ENCODE results near the gene NOS1. TPM values are rescaled to one million over a fixed set of nuclear protein-coding genes. Genes with fewer than 3 reads are reported as not detected.

The NOS1 gene
- total RNA-seq, 1 donor from 2014 or later, result 0.05 TPM

DNA sequence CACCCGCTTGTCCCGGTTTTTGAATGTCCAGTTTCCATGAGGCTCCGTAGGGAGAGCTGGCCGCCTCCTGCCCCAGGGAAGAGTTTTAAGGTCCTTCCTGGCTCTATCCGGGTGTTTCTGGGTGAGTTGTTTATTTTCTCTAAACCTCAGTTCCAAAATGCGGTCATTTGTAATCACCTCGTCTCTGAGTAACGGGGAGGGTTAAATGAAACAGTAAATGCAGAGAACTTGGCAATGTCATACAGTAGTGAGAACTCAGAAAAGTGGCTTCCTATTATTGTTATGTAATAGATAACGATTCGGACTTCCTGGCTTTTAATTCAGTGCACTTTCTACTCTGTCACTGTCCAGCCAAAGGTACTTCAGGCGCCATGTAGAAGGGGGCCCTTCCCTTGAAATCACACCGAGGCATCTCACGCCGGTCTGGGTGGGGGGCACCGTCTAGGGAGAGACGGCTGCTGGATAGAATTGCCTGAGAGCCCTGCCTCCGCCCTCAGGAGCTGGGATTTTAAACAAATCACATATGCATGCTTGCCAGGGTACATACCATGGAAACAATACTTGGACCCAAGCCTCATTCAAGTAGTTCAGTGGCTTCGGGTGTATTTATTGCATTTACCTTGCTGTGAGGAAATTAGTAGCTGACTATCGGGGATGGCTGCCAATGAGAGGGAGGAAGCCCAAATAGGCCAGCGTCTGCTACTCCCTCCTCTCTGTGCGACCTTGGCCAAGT is 26.4 kb downstream of the NOS1 start:
- Mint-ChIP-seq H3K27ac (ENCODE audit: unreplicated experiment) (no peak overlapping the region), H3K9me3 (ENCODE audit: unreplicated experiment) (no peaks in the 10 kb centered on the region), H3K36me3 (ENCODE audit: low read depth, unreplicated experiment) (no peaks in the 10 kb centered on the region), H3K27me3 (ENCODE audit: unreplicated experiment) (peaks cover 5% of the 10 kb centered on the region), H3K4me3 (ENCODE audit: unreplicated experiment) (peak overlapping the region; percentile 31), H3K4me1 (ENCODE audit: unreplicated experiment) (peaks cover 12% of the 10 kb centered on the region)
- no peak for DNase-seq (ENCODE audit: low spot score)
- TF ChIP-seq, protein P1, sequence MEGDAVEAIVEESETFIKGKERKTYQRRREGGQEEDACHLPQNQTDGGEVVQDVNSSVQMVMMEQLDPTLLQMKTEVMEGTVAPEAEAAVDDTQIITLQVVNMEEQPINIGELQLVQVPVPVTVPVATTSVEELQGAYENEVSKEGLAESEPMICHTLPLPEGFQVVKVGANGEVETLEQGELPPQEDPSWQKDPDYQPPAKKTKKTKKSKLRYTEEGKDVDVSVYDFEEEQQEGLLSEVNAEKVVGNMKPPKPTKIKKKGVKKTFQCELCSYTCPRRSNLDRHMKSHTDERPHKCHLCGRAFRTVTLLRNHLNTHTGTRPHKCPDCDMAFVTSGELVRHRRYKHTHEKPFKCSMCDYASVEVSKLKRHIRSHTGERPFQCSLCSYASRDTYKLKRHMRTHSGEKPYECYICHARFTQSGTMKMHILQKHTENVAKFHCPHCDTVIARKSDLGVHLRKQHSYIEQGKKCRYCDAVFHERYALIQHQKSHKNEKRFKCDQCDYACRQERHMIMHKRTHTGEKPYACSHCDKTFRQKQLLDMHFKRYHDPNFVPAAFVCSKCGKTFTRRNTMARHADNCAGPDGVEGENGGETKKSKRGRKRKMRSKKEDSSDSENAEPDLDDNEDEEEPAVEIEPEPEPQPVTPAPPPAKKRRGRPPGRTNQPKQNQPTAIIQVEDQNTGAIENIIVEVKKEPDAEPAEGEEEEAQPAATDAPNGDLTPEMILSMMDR (IDR thresholded peaks at IDR 0.05; ENCODE audit: unreplicated experiment), result no peak

DNA sequence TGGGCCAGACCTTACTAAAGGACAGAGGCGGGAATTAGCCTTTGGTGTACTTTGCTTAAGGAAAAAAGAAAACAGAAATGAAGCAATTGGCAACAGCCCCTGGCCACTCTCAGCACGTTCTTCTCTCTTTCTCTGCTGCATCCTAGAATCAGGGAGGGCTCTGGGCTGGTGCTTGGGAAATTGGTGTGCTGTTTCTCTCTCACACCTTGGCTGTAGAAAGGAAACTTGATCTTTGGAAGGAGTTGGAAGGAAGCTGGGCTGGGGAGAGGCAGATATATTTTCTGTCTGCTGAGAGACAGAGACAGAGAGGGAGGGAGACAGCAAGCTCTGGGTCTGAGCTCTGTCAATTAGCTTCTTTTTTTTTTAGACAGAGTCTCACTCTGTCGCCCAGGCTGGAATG is 27.4 kb downstream of the NOS1 start:
- Mint-ChIP-seq H3K36me3 (ENCODE audit: low read depth, unreplicated experiment) (no peaks in the 10 kb centered on the region), H3K4me3 (ENCODE audit: unreplicated experiment) (no peak overlapping the region), H3K4me1 (ENCODE audit: unreplicated experiment) (peaks cover 12% of the 10 kb centered on the region), H3K9me3 (ENCODE audit: unreplicated experiment) (no peaks in the 10 kb centered on the region), H3K27me3 (ENCODE audit: unreplicated experiment) (peaks cover 7% of the 10 kb centered on the region), H3K27ac (ENCODE audit: unreplicated experiment) (no peak overlapping the region)
- no peak for DNase-seq (ENCODE audit: low spot score)
- TF ChIP-seq, protein P1 (IDR thresholded peaks at IDR 0.05; ENCODE audit: unreplicated experiment), result no peak

DNA sequence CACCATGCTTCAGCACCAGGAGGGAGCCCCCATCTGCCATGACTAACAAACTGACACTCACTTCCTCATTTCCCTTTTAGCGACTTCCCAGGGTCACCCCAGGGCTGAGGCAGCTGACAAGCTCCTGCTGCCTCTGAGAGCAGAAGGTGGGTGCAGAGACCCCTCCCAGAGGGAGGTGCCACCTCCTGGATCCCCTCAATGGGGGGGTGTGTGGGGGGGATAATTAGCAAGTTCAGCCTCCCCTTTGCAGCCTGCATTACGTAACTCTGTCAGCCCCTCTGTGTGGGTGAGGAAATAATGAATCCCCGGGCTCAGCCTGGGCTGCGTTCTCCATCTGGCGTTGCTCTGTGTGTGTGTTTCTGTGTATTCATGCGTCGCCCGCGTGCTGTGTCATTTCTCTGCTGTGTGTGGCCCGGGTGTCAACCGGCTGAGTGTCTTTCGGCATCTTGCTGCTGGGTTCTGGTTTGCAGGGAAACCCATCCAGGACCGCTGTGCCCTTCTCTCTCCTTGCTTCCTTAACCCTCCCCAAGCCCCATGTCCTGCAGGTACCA is 28.0 kb downstream of the NOS1 start:
- H3K27ac Mint-ChIP-seq (ENCODE audit: unreplicated experiment), result no peak overlapping the region
- peaks cover 10% of the 10 kb centered on the region for H3K4me1 Mint-ChIP-seq (ENCODE audit: unreplicated experiment)
- H3K9me3 Mint-ChIP-seq (ENCODE audit: unreplicated experiment), result no peaks in the 10 kb centered on the region

DNA sequence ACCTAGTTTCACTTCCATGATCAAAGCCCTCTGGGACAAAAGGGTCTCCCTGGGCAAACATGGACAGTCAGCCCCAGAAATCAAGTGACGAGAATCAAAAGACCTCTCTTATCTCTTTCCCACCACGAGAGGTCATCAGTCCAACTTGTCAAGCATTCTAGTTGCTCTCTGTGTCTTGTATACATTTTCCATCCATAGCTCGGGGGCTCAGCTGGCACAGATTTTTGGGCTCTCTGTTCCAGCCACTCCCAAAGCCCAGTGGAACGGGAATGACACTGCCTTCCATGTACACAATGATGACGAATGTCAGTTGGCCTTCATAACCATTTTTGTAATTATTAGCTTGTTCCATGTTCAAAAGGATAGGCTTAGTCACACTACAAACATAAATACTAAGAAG is 29.7 kb downstream of the NOS1 start:
- Mint-ChIP-seq H3K4me3 (ENCODE audit: unreplicated experiment) (no peak overlapping the region), H3K27me3 (ENCODE audit: unreplicated experiment) (peaks cover 12% of the 10 kb centered on the region), H3K9me3 (ENCODE audit: unreplicated experiment) (no peaks in the 10 kb centered on the region), H3K36me3 (ENCODE audit: low read depth, unreplicated experiment) (no peaks in the 10 kb centered on the region), H3K4me1 (ENCODE audit: unreplicated experiment) (peaks cover 10% of the 10 kb centered on the region), H3K27ac (ENCODE audit: unreplicated experiment) (no peak overlapping the region)
- DNase-seq (ENCODE audit: low spot score), result no peak
- TF ChIP-seq, protein P1 (IDR thresholded peaks at IDR 0.05; ENCODE audit: unreplicated experiment), result no peak

More for the DNA sequence above, 28.0 kb downstream of the NOS1 start:
- Mint-ChIP-seq H3K27me3 (ENCODE audit: unreplicated experiment) (peaks cover 8% of the 10 kb centered on the region), H3K4me3 (ENCODE audit: unreplicated experiment) (no peak overlapping the region), H3K36me3 (ENCODE audit: low read depth, unreplicated experiment) (no peaks in the 10 kb centered on the region)
- TF ChIP-seq, protein P1 (IDR thresholded peaks at IDR 0.05; ENCODE audit: unreplicated experiment), result no peak
- no peak for DNase-seq (ENCODE audit: low spot score)

DNA sequence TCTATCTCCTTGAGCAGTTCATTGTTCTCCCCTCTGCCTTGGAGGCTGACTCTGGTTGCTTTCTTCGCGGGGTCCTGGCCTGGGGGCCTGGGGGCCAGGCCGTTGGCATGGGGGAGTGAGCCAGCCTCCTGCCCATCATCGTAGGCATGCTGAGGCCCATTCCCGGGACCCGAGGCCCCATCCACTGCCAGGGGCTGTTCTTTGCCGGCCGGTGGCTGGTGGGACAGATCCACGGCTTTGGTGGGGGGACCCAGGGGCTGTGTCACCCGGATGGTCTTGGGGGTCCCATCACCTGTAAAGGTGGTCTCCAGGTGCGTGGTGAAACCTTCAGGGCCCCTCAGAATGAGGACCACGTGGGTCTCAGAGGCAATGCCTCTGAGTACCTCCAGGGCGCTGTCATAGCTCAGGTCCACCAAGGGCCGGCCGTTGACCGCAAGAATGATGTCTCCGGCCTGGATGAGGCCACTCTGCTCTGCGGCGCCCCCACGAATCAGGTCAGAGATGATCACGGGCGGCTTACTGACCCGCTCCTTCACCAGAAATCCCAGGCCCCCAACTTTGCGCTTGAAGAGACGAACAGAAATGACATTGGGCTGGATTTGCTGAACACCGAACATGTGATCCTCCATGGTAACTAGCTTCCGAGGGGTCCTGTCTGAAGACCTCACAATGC is 30.8 kb downstream of the NOS1 start:
- TF ChIP-seq, protein P1 (IDR thresholded peaks at IDR 0.05; ENCODE audit: unreplicated experiment), result no peak
- no peak for DNase-seq (ENCODE audit: low spot score)
- Mint-ChIP-seq H3K27me3 (ENCODE audit: unreplicated experiment) (peaks cover 12% of the 10 kb centered on the region), H3K4me3 (ENCODE audit: unreplicated experiment) (no peak overlapping the region), H3K36me3 (ENCODE audit: low read depth, unreplicated experiment) (no peaks in the 10 kb centered on the region), H3K27ac (ENCODE audit: unreplicated experiment) (no peak overlapping the region), H3K9me3 (ENCODE audit: unreplicated experiment) (no peaks in the 10 kb centered on the region), H3K4me1 (ENCODE audit: unreplicated experiment) (peaks cover 10% of the 10 kb centered on the region)
